HUDEP-2 (cell line): ENCODE data around the gene KRT25.

ENCODE experiments used
- DNase-seq, 76 experiments: peaks; one replicate each; lab custom pipeline; 2025; ENCODE audit not compliant: unreplicated experiment in 76 of 76; lab: John Stamatoyannopoulos, UW

Gene KRT25

GRCh38 chr17:40699371-40699770 lies 55.8 kb downstream of the KRT25 start:
- DNase-seq, result no peak
